ENCODE measurements around the gene CAMK2A. TPM values are rescaled to one million over a fixed set of nuclear protein-coding genes. Genes with fewer than 3 reads are reported as not detected.

Gene CAMK2A
- total and polyA plus RNA-seq, 2 donors (not counting 1 experiment from before 2014, with no cell fraction given), result 2.1 to 3.1 TPM

DNA sequence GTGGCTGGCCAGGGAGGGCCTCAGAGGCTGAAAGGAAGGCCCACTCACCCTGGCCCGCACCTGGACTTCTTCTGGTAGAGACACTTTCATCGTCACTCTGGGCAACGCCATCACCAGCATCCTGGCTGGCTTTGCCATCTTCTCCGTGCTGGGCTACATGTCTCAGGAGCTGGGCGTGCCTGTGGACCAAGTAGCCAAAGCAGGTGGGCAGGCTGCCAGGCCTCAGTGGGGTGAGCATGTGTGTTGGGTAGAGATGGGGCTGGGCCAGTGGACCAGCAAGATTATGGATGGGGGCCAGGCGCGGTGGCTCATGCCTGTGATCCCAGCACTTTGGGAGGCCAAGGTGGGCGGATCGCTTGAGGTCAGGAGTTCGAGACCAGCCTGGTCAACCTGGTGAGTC, 87.1 kb downstream of the CAMK2A start:
- Histone ChIP-seq H3K4me3 (replicated peaks in 1 of 4; ENCODE audit: control extremely low read depth in 1 of 4, insufficient read depth in 1 of 4, low read depth in 3 of 4, low read length in 4 of 4) (no peak overlapping the region), H3K79me2 (ENCODE audit: control insufficient read depth, insufficient read depth, low read length) (no peaks in the 10 kb centered on the region), H2AFZ (ENCODE audit: low read length) (no peak overlapping the region), H3K27ac (ENCODE audit: insufficient read depth, low read length) (no peak overlapping the region), H3K4me2 (ENCODE audit: extremely low read depth, insufficient read depth, low read length) (no peak overlapping the region), H3K9me3 (ENCODE audit: control insufficient read depth, insufficient read depth, low read depth, low read length) (no peaks in the 10 kb centered on the region), H3K9ac (ENCODE audit: insufficient read depth, low read length) (no peak overlapping the region), H4K20me1 (ENCODE audit: control insufficient read depth, extremely low read depth, insufficient read depth, low read length) (no peaks in the 10 kb centered on the region), H3K27me3 (ENCODE audit: control insufficient read depth, insufficient read depth, low read length) (peaks cover 5% of the 10 kb centered on the region), H3K36me3 (ENCODE audit: control insufficient read depth, insufficient read depth, low read length) (no peaks in the 10 kb centered on the region), H3K4me1 (ENCODE audit: control insufficient read depth, extremely low read depth, insufficient read depth, low read length) (no peaks in the 10 kb centered on the region)
- TF ChIP-seq, protein P1, sequence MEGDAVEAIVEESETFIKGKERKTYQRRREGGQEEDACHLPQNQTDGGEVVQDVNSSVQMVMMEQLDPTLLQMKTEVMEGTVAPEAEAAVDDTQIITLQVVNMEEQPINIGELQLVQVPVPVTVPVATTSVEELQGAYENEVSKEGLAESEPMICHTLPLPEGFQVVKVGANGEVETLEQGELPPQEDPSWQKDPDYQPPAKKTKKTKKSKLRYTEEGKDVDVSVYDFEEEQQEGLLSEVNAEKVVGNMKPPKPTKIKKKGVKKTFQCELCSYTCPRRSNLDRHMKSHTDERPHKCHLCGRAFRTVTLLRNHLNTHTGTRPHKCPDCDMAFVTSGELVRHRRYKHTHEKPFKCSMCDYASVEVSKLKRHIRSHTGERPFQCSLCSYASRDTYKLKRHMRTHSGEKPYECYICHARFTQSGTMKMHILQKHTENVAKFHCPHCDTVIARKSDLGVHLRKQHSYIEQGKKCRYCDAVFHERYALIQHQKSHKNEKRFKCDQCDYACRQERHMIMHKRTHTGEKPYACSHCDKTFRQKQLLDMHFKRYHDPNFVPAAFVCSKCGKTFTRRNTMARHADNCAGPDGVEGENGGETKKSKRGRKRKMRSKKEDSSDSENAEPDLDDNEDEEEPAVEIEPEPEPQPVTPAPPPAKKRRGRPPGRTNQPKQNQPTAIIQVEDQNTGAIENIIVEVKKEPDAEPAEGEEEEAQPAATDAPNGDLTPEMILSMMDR (conservative IDR thresholded peaks at IDR 0.05 in 1 of 2, IDR thresholded peaks at IDR 0.05 in 1 of 2; ENCODE audit: low read depth in 1 of 2, low read length in 2 of 2), result no peak
- TF ChIP-seq EZH2 (IDR thresholded peaks at IDR 0.05; ENCODE audit: low read length, missing control alignments), result no peak
- no peak for DNase-seq (ENCODE audit: low read depth in 2 of 2)

DNA sequence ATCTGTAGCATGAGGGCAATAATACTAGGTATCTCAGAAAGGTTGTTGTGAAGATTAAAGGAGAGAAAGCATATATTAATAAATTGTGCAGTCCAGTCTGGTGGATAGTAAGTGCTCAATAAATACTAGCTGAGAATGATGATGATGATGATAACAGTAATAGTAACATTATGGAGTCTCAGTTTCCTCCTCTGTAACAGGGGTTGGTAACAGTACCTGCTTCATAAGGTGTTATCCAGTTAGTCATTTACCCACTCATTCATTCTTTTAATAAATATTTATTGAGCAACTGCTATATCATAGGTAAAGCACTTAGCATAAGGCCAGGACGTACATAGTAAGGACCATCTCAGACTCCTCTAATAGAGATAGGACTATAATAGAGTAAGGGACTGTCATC, 92.1 kb downstream of the CAMK2A start:
- TF ChIP-seq EZH2 (IDR thresholded peaks at IDR 0.05; ENCODE audit: low read length, missing control alignments), result no peak
- TF ChIP-seq, protein P1 (conservative IDR thresholded peaks at IDR 0.05 in 1 of 2, IDR thresholded peaks at IDR 0.05 in 1 of 2; ENCODE audit: low read depth in 1 of 2, low read length in 2 of 2), result no peak
- Histone ChIP-seq H3K36me3 (ENCODE audit: control insufficient read depth, insufficient read depth, low read length) (no peaks in the 10 kb centered on the region), H3K4me2 (ENCODE audit: extremely low read depth, insufficient read depth, low read length) (no peak overlapping the region), H3K9me3 (ENCODE audit: control insufficient read depth, insufficient read depth, low read depth, low read length) (no peaks in the 10 kb centered on the region), H3K27ac (ENCODE audit: insufficient read depth, low read length) (no peak overlapping the region), H2AFZ (ENCODE audit: low read length) (no peak overlapping the region), H3K4me1 (ENCODE audit: control insufficient read depth, extremely low read depth, insufficient read depth, low read length) (no peaks in the 10 kb centered on the region), H3K79me2 (ENCODE audit: control insufficient read depth, insufficient read depth, low read length) (no peaks in the 10 kb centered on the region), H3K4me3 (replicated peaks in 1 of 4; ENCODE audit: control extremely low read depth in 1 of 4, insufficient read depth in 1 of 4, low read depth in 3 of 4, low read length in 4 of 4) (no peak overlapping the region), H4K20me1 (ENCODE audit: control insufficient read depth, extremely low read depth, insufficient read depth, low read length) (no peaks in the 10 kb centered on the region), H3K9ac (ENCODE audit: insufficient read depth, low read length) (no peak overlapping the region), H3K27me3 (ENCODE audit: control insufficient read depth, insufficient read depth, low read length) (peaks cover 26% of the 10 kb centered on the region)
- no peak for DNase-seq (ENCODE audit: low read depth in 2 of 2)

DNA sequence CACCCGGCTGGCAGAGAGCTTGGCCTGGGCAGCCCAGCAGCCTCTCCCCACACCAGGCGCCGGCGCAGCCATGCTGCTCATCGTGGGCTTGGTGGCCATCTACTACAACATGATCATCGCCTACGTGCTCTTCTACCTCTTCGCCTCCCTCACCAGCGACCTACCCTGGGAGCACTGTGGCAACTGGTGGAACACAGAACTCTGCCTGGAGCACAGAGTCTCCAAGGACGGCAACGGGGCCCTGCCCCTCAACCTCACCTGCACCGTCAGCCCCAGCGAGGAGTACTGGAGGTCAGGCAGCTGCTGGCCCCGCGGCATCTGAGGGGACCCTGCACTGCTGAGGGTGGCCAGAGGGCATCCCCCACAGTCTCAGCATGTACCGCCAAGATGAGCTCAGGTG, 92.6 kb downstream of the CAMK2A start:
- Histone ChIP-seq H4K20me1 (ENCODE audit: control insufficient read depth, extremely low read depth, insufficient read depth, low read length) (no peaks in the 10 kb centered on the region), H3K36me3 (ENCODE audit: control insufficient read depth, insufficient read depth, low read length) (no peaks in the 10 kb centered on the region), H3K4me1 (ENCODE audit: control insufficient read depth, extremely low read depth, insufficient read depth, low read length) (no peaks in the 10 kb centered on the region), H3K79me2 (ENCODE audit: control insufficient read depth, insufficient read depth, low read length) (no peaks in the 10 kb centered on the region), H3K9ac (ENCODE audit: insufficient read depth, low read length) (no peak overlapping the region), H3K27me3 (ENCODE audit: control insufficient read depth, insufficient read depth, low read length) (peaks cover 30% of the 10 kb centered on the region), H2AFZ (ENCODE audit: low read length) (no peak overlapping the region), H3K4me2 (ENCODE audit: extremely low read depth, insufficient read depth, low read length) (no peak overlapping the region), H3K4me3 (replicated peaks in 1 of 4; ENCODE audit: control extremely low read depth in 1 of 4, insufficient read depth in 1 of 4, low read depth in 3 of 4, low read length in 4 of 4) (no peak overlapping the region), H3K9me3 (ENCODE audit: control insufficient read depth, insufficient read depth, low read depth, low read length) (no peaks in the 10 kb centered on the region), H3K27ac (ENCODE audit: insufficient read depth, low read length) (no peak overlapping the region)
- no peak for DNase-seq (ENCODE audit: low read depth in 2 of 2)
- no peak for TF ChIP-seq EZH2 (IDR thresholded peaks at IDR 0.05; ENCODE audit: low read length, missing control alignments)
- TF ChIP-seq, protein P1 (conservative IDR thresholded peaks at IDR 0.05 in 1 of 2, IDR thresholded peaks at IDR 0.05 in 1 of 2; ENCODE audit: low read depth in 1 of 2, low read length in 2 of 2), result no peak

All from fibroblast of lung (primary cell).